ENCODE data around the gene BUB1. TPM values are rescaled to one million over a fixed set of nuclear protein-coding genes. Genes with fewer than 3 reads are reported as not detected.
"Not testable (repeated sequence)": the region's sequence is repeated elsewhere in the genome, so short reads cannot be mapped to it uniquely, and the experiment has no call there.

Gene BUB1
- total RNA-seq, 1 experiment from 2014 or later: 80.2 TPM

GRCh38 chr2:110588520-110588919, 89.3 kb downstream of the BUB1 start:
- H3K4me1 ChIP-seq (ENCODE audit: control insufficient read depth in 1 of 2, insufficient read depth in 2 of 2, low read length in 2 of 2); intact Hi-C loops (cut with micrococcal nuclease); H3K4me2 ChIP-seq (ENCODE audit: low read length); CTCF ChIA-PET; H3K9me3 ChIP-seq (ENCODE audit: control insufficient read depth in 1 of 2, insufficient read depth in 1 of 2, low read depth in 1 of 2, low read length in 2 of 2); H3K4me3 ChIP-seq (replicated peaks in 1 of 2; ENCODE audit: low read depth in 1 of 2, low read length in 2 of 2); DNase-seq (ENCODE audit: low read depth, low spot score); ATAC-seq; BruUV-seq (replicated peaks); H3K27ac ChIP-seq (ENCODE audit: low read depth, low read length); H3K27me3 ChIP-seq (ENCODE audit: insufficient read depth, low read length); H3K36me3 ChIP-seq (ENCODE audit: control insufficient read depth in 1 of 2, insufficient read depth in 2 of 2, low read length in 2 of 2); POLR2A ChIA-PET; RAD21 ChIA-PET (ENCODE audit: low non-redundant PET in 1 of 2, low total read pairs in 2 of 2, uncharacterized antibody in 2 of 2, unreplicated experiment in 2 of 2); H3K79me2 ChIP-seq (ENCODE audit: insufficient read depth, low read length); H3K9ac ChIP-seq (ENCODE audit: low read length); H2AFZ ChIP-seq (ENCODE audit: low read depth, low read length, poor library complexity, severe bottlenecking); H4K20me1 ChIP-seq (ENCODE audit: insufficient read depth); H3K9me2 ChIP-seq (ENCODE audit: insufficient read depth): not testable (repeated sequence)

Other genes starting within 250 kb of the BUB1 start
- gene LIMS4, start 205.2 kb downstream of the BUB1 start, total RNA-seq (2021; ENCODE audit: unreplicated experiment): 1.1 TPM
- 17.7 TPM for gene RGPD6, start 100.8 kb downstream of the BUB1 start, total RNA-seq (2021; ENCODE audit: unreplicated experiment)
- gene ACOXL, start 54.5 kb upstream of the BUB1 start, total RNA-seq (2021; ENCODE audit: unreplicated experiment): 5.5 TPM